ENCODE results near the gene RMND5A. TPM values are rescaled to one million over a fixed set of nuclear protein-coding genes. Genes with fewer than 3 reads are reported as not detected.
"Not testable (repeated sequence)": the region's sequence is repeated elsewhere in the genome, so short reads cannot be mapped to it uniquely, and the experiment has no call there.

Gene RMND5A
- polyA plus RNA-seq, 1 of the 3 experiments (the other 2 are of a cell fraction), result 4.3 TPM

- H3K27me3 ChIP-seq (ENCODE audit: insufficient read depth); CTCF ChIA-PET; H3K36me3 ChIP-seq (replicated peaks in 1 of 2; ENCODE audit: control insufficient read depth in 1 of 2, insufficient read depth in 2 of 2, low read length in 1 of 2); POLR2A ChIA-PET; H3K9me2 ChIP-seq; H3K9me3 ChIP-seq; H3K4me1 ChIP-seq (ENCODE audit: control insufficient read depth in 1 of 2, insufficient read depth in 2 of 2, low read depth in 1 of 2, low read length in 1 of 2); H3K79me2 ChIP-seq (ENCODE audit: insufficient read depth); H4K20me1 ChIP-seq (ENCODE audit: insufficient read depth); H3F3A ChIP-seq (replicated peaks; ENCODE audit: insufficient read depth); H2AFZ ChIP-seq (ENCODE audit: low read depth): not testable (repeated sequence)
- Histone ChIP-seq H3K4me3 (ENCODE audit: low read depth in 2 of 2, low read length in 1 of 2) (peak overlapping the region; percentile 59 to 63), H3K27ac (ENCODE audit: low read depth in 2 of 2, low read length in 1 of 2) (peak overlapping the region in 1 of 2 experiments; percentile 72; a peak in 2 of 4 replicates), H3K9ac (peak overlapping the region; percentile 66; the same call in 1 of the 2 replicates), H3K4me2 (peak overlapping the region; percentile 78)
- TF ChIP-seq, protein P1, sequence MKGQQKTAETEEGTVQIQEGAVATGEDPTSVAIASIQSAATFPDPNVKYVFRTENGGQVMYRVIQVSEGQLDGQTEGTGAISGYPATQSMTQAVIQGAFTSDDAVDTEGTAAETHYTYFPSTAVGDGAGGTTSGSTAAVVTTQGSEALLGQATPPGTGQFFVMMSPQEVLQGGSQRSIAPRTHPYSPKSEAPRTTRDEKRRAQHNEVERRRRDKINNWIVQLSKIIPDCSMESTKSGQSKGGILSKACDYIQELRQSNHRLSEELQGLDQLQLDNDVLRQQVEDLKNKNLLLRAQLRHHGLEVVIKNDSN (IDR thresholded peaks at IDR 0.05; ENCODE audit: borderline replicate concordance, low read depth), result peak; percentile 28; the same call in 1 of the 2 replicates
- 0% methylated on average over 4 of the region's 85 CpGs for WGBS (ENCODE audit: low lambda C conversion rate)
- peak; percentile 27 for DNase-seq
Measured at GRCh38 chr2:86720540-86721320, 639 bp downstream of the RMND5A start.

DNA sequence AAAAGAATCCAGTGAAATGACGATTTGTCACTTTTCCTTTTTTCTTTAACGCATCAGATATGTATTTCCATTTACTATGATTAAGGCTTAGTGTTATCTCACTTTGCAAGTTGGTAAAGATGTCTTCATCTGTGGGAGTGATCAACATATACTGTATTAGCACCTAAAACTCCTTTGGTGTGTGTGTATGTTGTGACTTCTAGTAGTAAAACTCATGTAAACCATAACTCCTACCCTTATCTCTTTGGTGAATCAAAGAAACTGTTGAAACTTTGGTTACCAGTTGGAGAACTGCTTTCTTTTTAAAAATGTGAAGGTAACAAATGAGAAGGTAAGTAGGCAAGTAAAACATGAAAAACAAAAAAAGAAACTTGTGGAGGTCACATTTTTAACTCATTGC is 5.6 kb downstream of the RMND5A start:
- POLR2A ChIA-PET; H3K27me3 ChIP-seq (ENCODE audit: insufficient read depth); H3F3A ChIP-seq (replicated peaks; ENCODE audit: insufficient read depth); H4K20me1 ChIP-seq (ENCODE audit: insufficient read depth); H3K36me3 ChIP-seq (replicated peaks in 1 of 2; ENCODE audit: control insufficient read depth in 1 of 2, insufficient read depth in 2 of 2, low read length in 1 of 2); CTCF ChIA-PET; H3K4me3 ChIP-seq (ENCODE audit: low read depth in 2 of 2, low read length in 1 of 2); H3K4me1 ChIP-seq (ENCODE audit: control insufficient read depth in 1 of 2, insufficient read depth in 2 of 2, low read depth in 1 of 2, low read length in 1 of 2); H3K79me2 ChIP-seq (ENCODE audit: insufficient read depth); H2AFZ ChIP-seq (ENCODE audit: low read depth); H3K9me3 ChIP-seq; H3K27ac ChIP-seq (ENCODE audit: low read depth in 2 of 2, low read length in 1 of 2); H3K9me2 ChIP-seq; DNase-seq; H3K4me2 ChIP-seq; H3K9ac ChIP-seq: not testable (repeated sequence)
- WGBS (ENCODE audit: low lambda C conversion rate), result no CpG with 5 or more reads among the region's 2 CpGs

DNA sequence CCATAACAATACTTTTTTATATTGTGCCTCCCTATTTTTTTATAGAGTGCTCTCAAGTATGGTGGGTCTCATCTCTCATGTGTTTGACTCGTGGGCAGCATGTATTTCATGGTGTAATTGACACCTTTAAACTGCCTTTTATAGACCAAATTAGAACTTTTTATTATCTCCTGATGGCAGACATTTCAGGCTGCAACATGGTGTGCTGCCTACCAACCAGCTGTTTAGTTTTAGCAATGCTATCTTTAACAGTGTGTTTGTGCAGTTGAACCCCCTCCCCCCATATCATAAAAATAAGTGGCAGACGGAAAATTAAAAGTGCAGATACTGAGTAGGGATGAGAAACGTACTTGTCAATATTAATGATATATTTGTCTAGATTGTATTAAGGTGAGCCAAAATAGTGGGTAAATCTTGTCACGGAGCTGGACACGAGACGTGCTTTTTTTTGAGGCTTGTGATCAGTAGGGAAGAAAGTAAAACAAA is 12.0 kb downstream of the RMND5A start:
- WGBS (ENCODE audit: low lambda C conversion rate), result 94% methylated on average over 5 of the region's 6 CpGs

DNA sequence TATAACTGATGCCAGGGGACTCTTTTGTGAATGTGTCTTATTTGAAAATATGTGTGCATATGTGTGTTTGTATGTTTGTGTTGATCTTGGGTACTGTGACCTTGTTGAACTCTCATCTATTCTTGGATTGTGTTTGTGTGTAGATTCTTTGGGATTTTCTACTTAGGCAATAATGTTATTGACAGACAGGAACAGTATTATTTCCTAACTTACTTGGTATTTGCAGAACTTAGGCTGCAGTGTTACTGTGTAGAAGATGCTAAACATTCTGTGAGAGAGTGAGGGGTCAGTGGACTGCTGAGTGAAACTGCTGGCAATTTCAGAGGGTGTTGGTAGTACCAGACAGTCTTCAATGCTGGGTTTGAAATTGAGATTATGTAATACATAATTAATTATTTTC is 12.7 kb downstream of the RMND5A start:
- CTCF ChIA-PET; H3K9me2 ChIP-seq; H3K4me3 ChIP-seq (ENCODE audit: low read depth in 2 of 2, low read length in 1 of 2); H3K9ac ChIP-seq; H3K27me3 ChIP-seq (ENCODE audit: insufficient read depth); H3K36me3 ChIP-seq (replicated peaks in 1 of 2; ENCODE audit: control insufficient read depth in 1 of 2, insufficient read depth in 2 of 2, low read length in 1 of 2); H3K9me3 ChIP-seq; H4K20me1 ChIP-seq (ENCODE audit: insufficient read depth); H3F3A ChIP-seq (replicated peaks; ENCODE audit: insufficient read depth); H3K79me2 ChIP-seq (ENCODE audit: insufficient read depth); H3K4me1 ChIP-seq (ENCODE audit: control insufficient read depth in 1 of 2, insufficient read depth in 2 of 2, low read depth in 1 of 2, low read length in 1 of 2); H3K27ac ChIP-seq (ENCODE audit: low read depth in 2 of 2, low read length in 1 of 2); DNase-seq; H2AFZ ChIP-seq (ENCODE audit: low read depth); POLR2A ChIA-PET; H3K4me2 ChIP-seq: not testable (repeated sequence)

More for the DNA sequence above, 12.0 kb downstream of the RMND5A start:
- CTCF ChIA-PET; H3K4me3 ChIP-seq (ENCODE audit: low read depth in 2 of 2, low read length in 1 of 2); H3K9me3 ChIP-seq; H3F3A ChIP-seq (replicated peaks; ENCODE audit: insufficient read depth); H3K9me2 ChIP-seq; H3K79me2 ChIP-seq (ENCODE audit: insufficient read depth); H3K27ac ChIP-seq (ENCODE audit: low read depth in 2 of 2, low read length in 1 of 2); POLR2A ChIA-PET; H4K20me1 ChIP-seq (ENCODE audit: insufficient read depth); H3K27me3 ChIP-seq (ENCODE audit: insufficient read depth); H3K36me3 ChIP-seq (replicated peaks in 1 of 2; ENCODE audit: control insufficient read depth in 1 of 2, insufficient read depth in 2 of 2, low read length in 1 of 2); H2AFZ ChIP-seq (ENCODE audit: low read depth); H3K4me1 ChIP-seq (ENCODE audit: control insufficient read depth in 1 of 2, insufficient read depth in 2 of 2, low read depth in 1 of 2, low read length in 1 of 2); H3K9ac ChIP-seq; H3K4me2 ChIP-seq; DNase-seq: not testable (repeated sequence)

DNA sequence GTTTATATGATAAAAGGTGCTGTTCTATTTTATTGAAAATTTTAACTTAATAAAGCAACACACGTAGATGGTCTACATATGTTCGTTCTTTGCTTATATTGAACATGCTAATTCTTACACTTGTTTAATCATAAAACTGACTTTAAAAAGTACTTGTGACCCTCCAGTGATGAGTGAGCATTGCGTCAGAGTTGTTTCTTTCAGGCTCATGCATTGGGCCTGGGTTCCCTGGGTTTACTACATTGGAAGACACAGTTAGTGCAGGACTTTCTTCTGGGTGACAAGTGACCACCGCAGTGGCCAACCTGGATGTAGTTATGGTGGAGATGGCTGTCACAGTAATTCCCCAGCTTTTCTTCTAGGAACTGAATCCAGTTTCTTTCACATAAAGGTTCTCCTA is 13.4 kb downstream of the RMND5A start:
- H3K4me3 ChIP-seq (ENCODE audit: low read depth in 2 of 2, low read length in 1 of 2); H3K27me3 ChIP-seq (ENCODE audit: insufficient read depth); H3K9ac ChIP-seq; H3K4me2 ChIP-seq; H3K9me2 ChIP-seq; H2AFZ ChIP-seq (ENCODE audit: low read depth); H4K20me1 ChIP-seq (ENCODE audit: insufficient read depth); H3K36me3 ChIP-seq (replicated peaks in 1 of 2; ENCODE audit: control insufficient read depth in 1 of 2, insufficient read depth in 2 of 2, low read length in 1 of 2); H3K4me1 ChIP-seq (ENCODE audit: control insufficient read depth in 1 of 2, insufficient read depth in 2 of 2, low read depth in 1 of 2, low read length in 1 of 2); H3K79me2 ChIP-seq (ENCODE audit: insufficient read depth); POLR2A ChIA-PET; H3K27ac ChIP-seq (ENCODE audit: low read depth in 2 of 2, low read length in 1 of 2); H3F3A ChIP-seq (replicated peaks; ENCODE audit: insufficient read depth); H3K9me3 ChIP-seq; DNase-seq; CTCF ChIA-PET: not testable (repeated sequence)
- 91% methylated on average over 2 of the region's 4 CpGs for WGBS (ENCODE audit: low lambda C conversion rate)

DNA sequence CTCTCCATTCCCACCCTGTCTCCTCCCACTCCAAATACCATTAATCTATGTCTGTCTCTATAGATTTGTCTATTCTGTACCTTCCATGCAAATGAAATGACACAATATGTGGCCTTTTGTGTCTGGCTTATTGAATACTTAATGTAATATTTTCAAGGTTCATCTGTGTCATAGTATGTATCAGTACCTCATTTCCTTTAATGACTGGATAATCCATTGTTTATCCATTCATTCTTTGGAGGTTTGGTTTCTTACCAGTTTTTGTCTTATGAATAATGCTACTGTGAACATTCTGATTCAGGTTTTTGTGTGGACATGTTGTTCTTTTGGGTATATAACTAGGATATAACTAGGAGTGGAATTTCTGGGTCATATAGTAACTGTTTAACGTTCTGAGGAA is 14.8 kb downstream of the RMND5A start:
- H3K36me3 ChIP-seq (replicated peaks in 1 of 2; ENCODE audit: control insufficient read depth in 1 of 2, insufficient read depth in 2 of 2, low read length in 1 of 2); H2AFZ ChIP-seq (ENCODE audit: low read depth); H3K4me1 ChIP-seq (ENCODE audit: control insufficient read depth in 1 of 2, insufficient read depth in 2 of 2, low read depth in 1 of 2, low read length in 1 of 2); H3K9me2 ChIP-seq; POLR2A ChIA-PET; H3K27me3 ChIP-seq (ENCODE audit: insufficient read depth); H3F3A ChIP-seq (replicated peaks; ENCODE audit: insufficient read depth); H4K20me1 ChIP-seq (ENCODE audit: insufficient read depth); H3K9me3 ChIP-seq; H3K9ac ChIP-seq; DNase-seq; H3K79me2 ChIP-seq (ENCODE audit: insufficient read depth); H3K4me2 ChIP-seq; H3K4me3 ChIP-seq (ENCODE audit: low read depth in 2 of 2, low read length in 1 of 2); CTCF ChIA-PET; H3K27ac ChIP-seq (ENCODE audit: low read depth in 2 of 2, low read length in 1 of 2): not testable (repeated sequence)
- no CpG with 5 or more reads among the region's 1 CpG for WGBS (ENCODE audit: low lambda C conversion rate)
